Activated naive CD8-positive, alpha-beta T cell treated with anti-CD3 and anti-CD28 coated beads, Interleukin-2, amount 10 ng/mL, durations not matched to agents 7 days and 5 days (primary cell): ENCODE results near the gene LRRC18. TPM values are rescaled to one million over a fixed set of nuclear protein-coding genes. Genes with fewer than 3 reads are reported as not detected.

Source experiments
- ATAC-seq: fragments of 150-1000 bp; cut with Tn5 transposase; one replicate; pipeline ENCODE4 v1.10.0; 2021; ENCODE audit warnings: low read depth, moderate library complexity
- POLR2A ChIA-PET: fragments of 350-600 bp; sonication (Branson Sonifier 250); formaldehyde crosslinking; loops from one replicate; lab custom pipeline; 2021; ENCODE audit warnings: antibody characterized with exemption; lab: Charles Lee
- DNase-seq: peaks from one replicate; pipeline ENCODE4 v3.0.0; 2021
- H3K27ac Mint-ChIP-seq: one replicate; pipeline ENCODE4 v1.8.0; 2022; ENCODE audit warnings: mild to moderate bottlenecking, mixed read lengths
- H3K27me3 Mint-ChIP-seq: one replicate; pipeline ENCODE4 v1.8.0; 2022; ENCODE audit warnings: mild to moderate bottlenecking, moderate library complexity, mixed read lengths
- H3K36me3 Mint-ChIP-seq: one replicate; pipeline ENCODE4 v1.8.0; 2021; ENCODE audit warnings: mild to moderate bottlenecking, mixed read lengths
- H3K4me1 Mint-ChIP-seq: one replicate; pipeline ENCODE4 v1.8.0; 2021; ENCODE audit warnings: mixed read lengths
- H3K4me3 Mint-ChIP-seq: one replicate; pipeline ENCODE4 v1.8.0; 2022; ENCODE audit warnings: mild to moderate bottlenecking, moderate library complexity, mixed read lengths
- H3K9me3 Mint-ChIP-seq: one replicate; pipeline ENCODE4 v1.8.0; 2021; ENCODE audit warnings: mixed read lengths
- total RNA-seq, 2 experiments: library from RNA; stranded (reverse); gene quantifications; one replicate each; pipeline ENCODE4 v1.2.3, GENCODE V29; 2021

The LRRC18 gene
- total RNA-seq, 2 experiments from 2014 or later: 0.25 TPM; not detected in 1

DNA sequence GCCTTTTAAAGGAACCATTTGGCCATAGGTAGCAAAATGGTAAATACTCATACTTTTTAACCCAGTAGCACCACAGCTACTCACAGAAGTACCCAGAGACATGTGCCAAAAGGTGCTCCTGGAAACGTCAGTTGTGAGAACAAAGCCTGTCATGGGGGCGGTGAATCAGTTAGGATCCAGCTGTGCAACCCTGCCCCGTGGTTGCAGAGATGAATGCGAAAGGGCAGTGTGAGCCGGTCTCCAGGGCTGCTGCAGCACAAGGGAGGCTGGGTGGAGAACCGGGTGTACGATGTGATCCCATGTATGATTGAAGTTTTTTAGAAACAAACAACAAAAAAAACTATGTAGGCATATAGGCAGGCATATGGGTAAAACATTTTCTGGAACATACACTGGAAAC, 1.3 kb upstream of the LRRC18 start:
- ATAC-seq: no peak
- Mint-ChIP-seq H3K4me1 (no peaks in the 10 kb centered on the region), H3K27ac (no peak overlapping the region), H3K27me3 (peaks cover 2% of the 10 kb centered on the region), H3K4me3 (no peak overlapping the region), H3K36me3 (no peaks in the 10 kb centered on the region), H3K9me3 (no peaks in the 10 kb centered on the region)
- DNase-seq: no peak
- POLR2A ChIA-PET: no interaction called here

DNA sequence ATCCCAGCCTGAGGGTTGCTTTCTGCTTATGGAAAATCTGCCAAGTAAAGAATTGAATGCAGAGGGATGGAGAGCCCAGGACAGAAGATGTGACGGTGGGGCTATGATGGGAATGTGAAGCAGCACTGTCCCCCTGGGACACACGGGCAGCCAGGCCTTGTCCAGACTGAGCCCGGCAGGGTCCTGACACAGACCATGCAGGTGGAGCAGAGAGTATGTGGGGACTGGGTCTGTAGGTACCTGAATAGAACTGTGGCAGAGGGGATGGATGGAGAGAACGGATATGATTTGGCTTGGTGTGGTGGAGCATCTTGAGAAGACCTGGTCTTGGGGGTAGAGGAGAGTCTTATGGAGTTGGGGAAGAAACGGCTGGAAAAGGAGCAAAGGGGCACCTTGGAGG, 732 bp upstream of the LRRC18 start:
- DNase-seq (no peak), ATAC-seq (no peak)
- Mint-ChIP-seq H3K9me3 (no peaks in the 10 kb centered on the region), H3K27ac (no peak overlapping the region), H3K27me3 (peaks cover 2% of the 10 kb centered on the region), H3K4me3 (no peak overlapping the region), H3K36me3 (no peaks in the 10 kb centered on the region), H3K4me1 (no peaks in the 10 kb centered on the region)
- POLR2A ChIA-PET: no interaction called here

DNA sequence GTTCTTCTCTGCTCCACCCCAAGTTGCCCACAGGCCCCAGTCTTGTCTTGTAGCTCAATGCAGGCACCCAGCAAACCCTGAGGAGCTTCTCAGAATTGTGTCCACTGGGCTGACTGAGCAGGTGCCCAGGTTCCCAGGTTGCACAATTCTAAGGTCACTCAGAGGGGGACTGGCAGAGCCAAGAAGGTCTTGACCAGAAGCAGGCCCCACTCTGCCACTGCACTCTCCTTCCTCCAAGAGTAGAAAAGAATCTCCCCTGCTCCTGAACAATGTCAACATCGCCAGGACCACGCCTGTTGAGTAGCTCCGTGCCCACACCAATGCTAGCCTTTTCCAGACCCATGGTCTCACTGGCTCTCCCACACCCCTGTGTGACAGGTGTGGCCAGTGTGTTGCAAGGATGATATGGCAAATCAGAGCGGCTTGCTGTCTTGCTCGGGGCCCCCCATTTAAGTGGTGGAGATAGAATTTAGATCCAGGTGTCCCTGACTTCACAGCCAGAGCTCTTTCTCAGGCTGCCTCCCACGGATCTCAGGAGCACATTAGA, 577 bp downstream of the LRRC18 start:
- ATAC-seq (no peak), DNase-seq (no peak)
- no peaks in the 10 kb centered on the region for H3K4me1 Mint-ChIP-seq
- no peaks in the 10 kb centered on the region for H3K36me3 Mint-ChIP-seq
- POLR2A ChIA-PET: no interaction called here
- no peaks in the 10 kb centered on the region for H3K9me3 Mint-ChIP-seq
- no peak overlapping the region for H3K4me3 Mint-ChIP-seq
- H3K27ac Mint-ChIP-seq: no peak overlapping the region
- H3K27me3 Mint-ChIP-seq: peaks cover 2% of the 10 kb centered on the region

DNA sequence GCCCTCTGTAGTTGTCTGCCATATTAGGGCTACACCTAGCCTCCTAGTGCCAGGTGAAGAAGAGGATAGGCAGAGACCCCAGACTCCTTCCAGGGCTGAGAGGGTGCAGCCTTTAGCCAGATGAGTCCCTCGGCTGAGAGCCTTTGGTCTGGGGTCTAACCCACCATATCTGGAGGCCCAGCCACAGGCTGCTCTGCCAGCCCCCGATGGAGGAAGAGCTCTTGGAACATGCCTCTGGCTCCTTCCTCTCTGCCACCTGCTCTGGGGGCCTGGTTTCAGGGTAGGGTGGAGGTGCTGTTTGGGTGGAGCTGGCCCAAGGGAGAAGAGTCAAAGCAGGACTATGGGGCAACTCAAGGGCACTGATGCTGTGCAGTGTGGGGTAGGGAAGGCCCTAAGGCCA, 1.4 kb downstream of the LRRC18 start:
- Mint-ChIP-seq H3K27ac (no peak overlapping the region), H3K4me3 (no peak overlapping the region), H3K27me3 (peaks cover 2% of the 10 kb centered on the region), H3K36me3 (no peaks in the 10 kb centered on the region), H3K4me1 (no peaks in the 10 kb centered on the region), H3K9me3 (no peaks in the 10 kb centered on the region)
- DNase-seq: no peak
- ATAC-seq: no peak
- POLR2A ChIA-PET: no interaction called here

DNA sequence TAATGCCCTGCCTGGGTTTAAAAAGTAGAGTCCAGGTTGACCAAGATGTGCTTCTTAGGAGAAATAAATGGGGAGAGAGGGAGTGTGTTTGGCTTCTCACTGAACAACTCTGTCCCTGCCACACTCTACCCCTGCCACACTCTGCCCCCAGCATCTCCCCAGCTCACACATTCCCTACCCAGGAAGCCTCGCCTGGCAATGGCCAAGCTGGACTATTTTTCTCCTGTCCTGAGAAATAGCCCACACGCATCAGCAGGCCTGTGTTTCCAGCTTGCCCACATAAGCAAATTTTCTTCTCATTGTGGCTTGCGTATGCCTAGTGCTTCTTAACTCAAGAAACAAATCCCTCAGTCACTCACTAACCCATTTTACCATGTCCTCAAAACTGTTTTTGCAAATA, 1.8 kb downstream of the LRRC18 start:
- DNase-seq (no peak), ATAC-seq (no peak)
- H3K27me3 Mint-ChIP-seq: peaks cover 2% of the 10 kb centered on the region
- no peak overlapping the region for H3K4me3 Mint-ChIP-seq
- no peak overlapping the region for H3K27ac Mint-ChIP-seq
- H3K4me1 Mint-ChIP-seq: no peaks in the 10 kb centered on the region
- no peaks in the 10 kb centered on the region for H3K9me3 Mint-ChIP-seq
- POLR2A ChIA-PET: no interaction called here
- no peaks in the 10 kb centered on the region for H3K36me3 Mint-ChIP-seq

DNA sequence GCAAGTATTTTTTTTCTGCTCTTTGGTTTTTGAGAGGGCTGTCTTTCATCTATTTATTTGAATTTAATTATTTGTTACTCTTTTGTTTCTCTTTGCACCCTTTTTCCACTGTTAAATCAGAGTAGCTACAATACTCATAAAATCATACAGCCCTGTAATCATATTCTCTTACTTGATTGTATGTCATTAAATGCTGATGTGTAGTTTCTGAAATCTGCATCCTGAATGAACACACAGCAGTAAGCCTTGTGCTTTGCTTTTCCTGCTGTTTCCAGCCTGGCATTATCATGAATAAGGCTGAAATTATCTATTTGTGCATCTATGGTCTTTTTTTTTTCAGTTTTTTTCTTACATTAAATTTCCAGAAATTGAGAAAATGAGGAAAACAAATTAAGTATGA, 4.1 kb downstream of the LRRC18 start:
- Mint-ChIP-seq H3K36me3 (no peaks in the 10 kb centered on the region), H3K27me3 (peaks cover 2% of the 10 kb centered on the region), H3K9me3 (no peaks in the 10 kb centered on the region), H3K4me3 (no peak overlapping the region), H3K27ac (no peak overlapping the region), H3K4me1 (no peaks in the 10 kb centered on the region)
- ATAC-seq (no peak), DNase-seq (no peak)
- POLR2A ChIA-PET: no interaction called here

DNA sequence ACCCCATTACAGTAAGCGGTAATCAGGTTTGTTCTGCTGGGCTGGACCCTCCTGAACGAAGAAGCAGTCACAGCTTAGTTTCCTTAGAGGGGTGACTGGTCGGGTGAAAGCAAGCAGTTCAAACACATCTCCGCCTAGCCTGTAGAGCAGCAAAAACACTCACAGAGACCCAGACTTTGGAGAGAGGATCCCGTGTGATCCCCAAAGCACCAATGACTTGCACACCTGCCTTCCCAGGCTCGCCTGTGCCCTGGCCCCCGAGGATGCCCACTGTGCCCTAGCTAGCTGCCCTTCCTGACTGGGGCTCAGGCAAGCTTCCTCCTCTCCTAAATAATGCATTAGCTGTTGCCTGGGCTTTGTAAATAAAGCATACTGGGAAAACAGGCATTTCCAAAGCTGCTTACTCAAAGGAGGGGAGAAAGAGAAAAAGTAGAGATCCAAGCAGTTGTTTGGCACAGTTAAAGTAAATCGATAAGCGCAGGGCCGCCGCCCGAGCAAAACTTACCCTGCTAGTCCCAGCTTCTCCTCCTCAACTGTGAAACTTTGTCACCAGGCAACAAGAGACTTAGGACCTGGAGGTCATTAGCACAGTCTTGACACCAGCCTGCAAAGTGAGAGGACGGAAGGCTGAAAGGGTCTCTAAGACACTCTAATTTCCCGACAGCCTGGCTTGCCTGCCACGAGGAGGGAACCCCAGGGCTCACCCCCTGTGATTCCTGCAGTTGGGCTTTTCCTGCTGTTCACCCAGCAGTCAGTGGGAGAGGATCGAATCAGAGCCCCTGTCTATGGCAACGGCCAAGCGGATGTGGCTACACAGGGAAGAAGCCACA, 4.8 kb downstream of the LRRC18 start:
- DNase-seq: no peak
- Mint-ChIP-seq H3K27me3 (peaks cover 2% of the 10 kb centered on the region), H3K4me3 (no peak overlapping the region), H3K9me3 (no peaks in the 10 kb centered on the region), H3K4me1 (no peaks in the 10 kb centered on the region), H3K36me3 (no peaks in the 10 kb centered on the region), H3K27ac (no peak overlapping the region)
- POLR2A ChIA-PET: no interaction called here
- ATAC-seq: no peak

DNA sequence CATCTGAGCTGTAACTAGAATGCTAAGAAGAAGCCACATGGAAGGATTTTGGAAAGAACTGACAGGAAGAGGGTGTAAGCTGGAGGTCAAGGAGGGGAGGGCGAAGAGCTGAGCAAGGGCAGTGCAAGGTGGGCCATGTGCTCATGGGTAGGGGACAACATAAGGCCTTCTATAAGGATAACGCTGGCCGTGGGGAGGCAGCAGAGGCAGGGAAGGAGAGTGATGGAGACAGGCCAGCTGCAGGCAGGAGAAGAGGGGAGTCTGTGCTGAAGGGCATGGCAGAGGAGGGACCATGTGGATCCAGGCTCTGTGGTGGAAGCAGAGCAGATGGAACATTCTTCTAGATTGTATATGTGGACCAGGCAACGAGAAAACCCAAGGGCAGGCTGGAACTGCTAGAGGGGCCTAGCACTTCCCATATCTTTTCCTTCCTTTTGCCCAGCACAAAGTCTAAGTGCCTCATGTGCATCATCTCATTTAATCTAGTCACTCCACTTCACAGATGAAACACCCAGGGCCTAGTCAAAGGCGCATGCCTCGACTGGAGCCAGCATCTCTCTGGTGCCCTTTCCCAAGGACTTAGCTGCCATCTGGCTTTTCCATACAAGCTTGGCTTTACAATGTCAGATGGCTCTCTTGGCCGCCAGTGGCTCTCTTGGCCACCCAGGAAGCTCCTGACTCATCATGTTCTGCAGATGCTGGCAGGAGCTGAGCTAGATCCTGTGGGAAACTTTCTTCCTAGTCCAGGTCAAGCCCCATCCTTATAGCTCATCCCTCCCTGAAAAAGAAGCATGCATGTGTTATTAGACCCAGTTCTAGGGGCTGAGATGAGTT, 6.6 kb downstream of the LRRC18 start:
- no peak overlapping the region for H3K27ac Mint-ChIP-seq
- POLR2A ChIA-PET: no interaction called here
- H3K9me3 Mint-ChIP-seq: no peaks in the 10 kb centered on the region
- no peaks in the 10 kb centered on the region for H3K36me3 Mint-ChIP-seq
- peaks cover 4% of the 10 kb centered on the region for H3K27me3 Mint-ChIP-seq
- no peak for ATAC-seq
- no peak for DNase-seq
- no peaks in the 10 kb centered on the region for H3K4me1 Mint-ChIP-seq
- H3K4me3 Mint-ChIP-seq: no peak overlapping the region

DNA sequence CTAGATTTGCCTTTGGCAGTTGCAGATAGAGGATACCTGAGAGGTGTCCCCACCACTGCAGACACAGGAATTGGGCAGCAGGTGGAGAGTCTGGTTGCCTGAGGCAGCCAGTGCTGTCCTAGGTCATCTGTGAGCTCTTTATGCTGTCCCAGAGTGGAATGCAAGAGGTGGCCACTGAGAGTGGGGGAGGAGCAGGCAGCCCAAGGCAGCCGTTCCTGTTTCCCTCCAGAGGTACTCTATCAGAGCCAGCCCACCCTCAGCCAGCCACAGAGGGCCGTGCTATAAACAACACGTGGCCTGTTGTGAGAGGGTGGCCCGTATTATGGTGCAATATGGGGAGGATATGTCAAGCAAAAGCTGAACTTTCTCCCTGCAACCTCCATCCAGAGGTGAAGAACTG, 8.5 kb downstream of the LRRC18 start:
- no peak for ATAC-seq
- H3K9me3 Mint-ChIP-seq: no peaks in the 10 kb centered on the region

DNA sequence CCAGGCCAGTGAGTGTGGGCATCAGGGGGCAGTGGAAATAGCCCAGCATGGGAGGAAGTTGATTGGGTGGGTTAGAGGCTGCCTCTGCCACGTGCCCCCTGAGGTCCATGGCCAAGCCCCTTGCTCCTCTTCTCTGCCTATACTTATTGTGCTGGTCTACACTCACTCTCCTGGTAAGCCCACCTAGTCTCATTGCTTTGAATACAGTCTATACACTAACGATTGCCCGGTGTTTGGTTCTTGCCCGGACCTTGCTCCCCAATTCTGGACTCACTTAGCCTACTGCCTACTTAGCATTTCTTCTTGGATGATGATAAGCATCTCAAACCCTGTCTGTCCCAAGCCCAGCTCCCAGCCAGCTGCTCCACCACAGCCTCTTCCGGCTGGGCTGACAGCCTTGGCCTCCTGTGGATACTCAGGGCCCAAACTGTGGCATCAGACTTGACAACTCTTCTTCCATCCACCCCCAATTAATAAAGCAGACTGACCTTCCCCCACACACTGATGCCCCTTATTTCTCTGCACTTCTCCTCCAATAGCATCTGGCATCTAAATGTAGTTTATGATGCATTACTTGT, 10.1 kb downstream of the LRRC18 start:
- Mint-ChIP-seq H3K9me3 (no peaks in the 10 kb centered on the region), H3K27ac (no peak overlapping the region), H3K27me3 (peaks cover 4% of the 10 kb centered on the region), H3K4me3 (no peak overlapping the region), H3K36me3 (no peaks in the 10 kb centered on the region), H3K4me1 (no peaks in the 10 kb centered on the region)
- POLR2A ChIA-PET: no interaction called here
- ATAC-seq (no peak), DNase-seq (no peak)

More for the DNA sequence above, 8.5 kb downstream of the LRRC18 start:
- no peaks in the 10 kb centered on the region for H3K36me3 Mint-ChIP-seq
- no peak for DNase-seq
- H3K27me3 Mint-ChIP-seq: peaks cover 4% of the 10 kb centered on the region
- POLR2A ChIA-PET: no interaction called here
- H3K27ac Mint-ChIP-seq: no peak overlapping the region
- no peak overlapping the region for H3K4me3 Mint-ChIP-seq
- no peaks in the 10 kb centered on the region for H3K4me1 Mint-ChIP-seq

DNA sequence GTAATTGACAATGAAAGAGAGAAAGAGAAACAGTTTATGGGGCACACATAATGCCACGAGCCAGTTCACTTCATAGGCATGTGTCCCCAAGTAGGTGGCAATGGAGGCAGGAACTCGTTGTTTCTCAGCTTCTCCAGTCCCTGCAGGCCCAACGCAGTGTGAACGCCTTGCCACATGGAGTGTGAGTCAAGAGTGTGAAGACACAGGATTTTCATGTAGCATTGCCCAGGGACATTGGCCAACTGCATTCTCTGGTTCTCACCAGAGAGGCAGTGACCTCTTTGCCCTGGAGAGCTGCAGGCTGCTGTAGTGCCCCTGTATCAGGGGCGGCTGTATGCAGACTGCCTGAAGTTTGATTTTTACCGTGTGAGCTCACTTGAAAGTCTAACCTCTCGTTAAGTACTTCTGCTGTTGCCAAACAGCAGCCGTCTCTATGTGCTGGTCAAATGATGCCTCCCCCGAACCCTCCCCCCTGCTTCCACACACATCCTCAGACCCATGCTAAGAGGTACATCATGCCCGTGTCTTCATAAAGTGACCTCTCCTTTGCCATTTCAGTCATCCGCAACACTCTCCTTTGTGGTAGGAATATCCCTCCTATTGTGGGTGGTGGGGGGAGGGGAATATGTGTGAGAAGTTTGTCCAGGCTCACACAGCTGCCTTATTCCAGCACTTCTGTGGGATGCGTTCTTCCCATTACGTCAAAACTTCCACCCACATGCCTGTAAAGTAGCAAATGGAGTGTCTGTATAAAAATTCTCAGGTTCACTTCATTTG, 12.7 kb downstream of the LRRC18 start:
- H3K9me3 Mint-ChIP-seq: no peaks in the 10 kb centered on the region
- no peak overlapping the region for H3K27ac Mint-ChIP-seq

DNA sequence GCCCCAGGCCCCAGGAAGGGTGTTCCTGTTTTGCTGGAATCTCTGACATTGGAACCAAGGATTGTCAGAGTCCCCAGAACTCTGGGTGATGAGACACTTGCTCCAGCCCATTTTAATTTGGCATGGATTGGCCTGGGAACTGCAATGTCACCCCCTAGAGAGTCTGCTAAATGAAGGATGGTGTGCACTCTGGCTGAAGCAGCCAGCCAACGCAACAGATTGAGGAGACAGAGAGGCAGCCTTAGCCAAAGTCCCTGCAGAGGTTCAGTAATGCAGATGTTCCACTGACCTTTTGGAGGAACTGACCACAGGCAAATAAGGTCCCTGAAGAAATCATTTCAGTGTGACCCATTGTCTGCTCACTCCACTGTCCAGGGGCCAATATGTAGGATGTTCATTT, 13.4 kb downstream of the LRRC18 start:
- ATAC-seq (no peak), DNase-seq (no peak)
- POLR2A ChIA-PET: no interaction called here
- Mint-ChIP-seq H3K9me3 (no peaks in the 10 kb centered on the region), H3K4me3 (no peak overlapping the region), H3K36me3 (no peaks in the 10 kb centered on the region), H3K4me1 (no peaks in the 10 kb centered on the region), H3K27me3 (peaks cover 8% of the 10 kb centered on the region), H3K27ac (no peak overlapping the region)

More for the DNA sequence above, 12.7 kb downstream of the LRRC18 start:
- Mint-ChIP-seq H3K36me3 (no peaks in the 10 kb centered on the region), H3K4me1 (no peaks in the 10 kb centered on the region), H3K27me3 (peaks cover 7% of the 10 kb centered on the region), H3K4me3 (no peak overlapping the region)
- DNase-seq (no peak), ATAC-seq (no peak)
- POLR2A ChIA-PET: no interaction called here

DNA sequence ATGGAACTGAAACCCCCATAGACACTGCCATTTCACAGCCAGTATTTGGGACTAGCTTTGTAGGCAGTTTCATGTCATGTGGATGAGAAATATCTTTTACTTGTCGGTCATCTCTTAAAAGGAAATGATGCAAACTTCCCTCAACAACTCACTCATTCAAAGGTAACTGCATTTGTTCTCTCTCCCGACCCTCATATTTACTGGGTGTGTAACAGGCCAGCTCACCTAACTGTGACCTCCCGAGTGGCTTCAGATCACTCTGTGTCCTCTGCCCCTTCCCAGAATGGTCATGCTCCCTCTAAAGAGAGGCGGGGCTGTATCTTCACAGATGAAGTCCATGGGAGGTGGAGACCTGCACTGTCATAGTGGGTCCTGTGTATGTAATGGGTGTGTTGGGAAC, 14.7 kb downstream of the LRRC18 start:
- DNase-seq (no peak), ATAC-seq (no peak)
- POLR2A ChIA-PET: no interaction called here
- peaks cover 8% of the 10 kb centered on the region for H3K27me3 Mint-ChIP-seq
- H3K36me3 Mint-ChIP-seq: no peaks in the 10 kb centered on the region
- H3K9me3 Mint-ChIP-seq: no peaks in the 10 kb centered on the region
- H3K27ac Mint-ChIP-seq: no peak overlapping the region
- H3K4me1 Mint-ChIP-seq: no peaks in the 10 kb centered on the region
- H3K4me3 Mint-ChIP-seq: no peak overlapping the region
